Heart right ventricle (tissue), 16 donors: ENCODE measurements around the gene E2F8. TPM values are rescaled to one million over a fixed set of nuclear protein-coding genes. Genes with fewer than 3 reads are reported as not detected.

Experiments
- ATAC-seq, 8 donors: fragments of 200-7000 bp; cut with Tn5 transposase; one replicate each; pipeline ENCODE4 v1.9.1; 2020; ENCODE audit warnings: mild to moderate bottlenecking in 8 of 8, moderate library complexity in 8 of 8, moderate number of reproducible peaks in 1 of 8
- DNase-seq, 2 donors: peaks; one replicate each; pipeline ENCODE4 v3.0.0-alpha.2; 2020
- H3K27ac ChIP-seq, 10 donors: fragments of 200-600 bp; sonication (generic) in 2 of 10; one replicate each; pipeline versions ENCODE4 v1.5.0 to v1.8.0; 2020 to 2022; ENCODE audit warnings: mild to moderate bottlenecking in 3 of 10
- H3K27me3 ChIP-seq, 7 donors: fragments of 200-600 bp; one replicate each; pipeline ENCODE4 v1.8.0; 2021 to 2022; ENCODE audit warnings: mild to moderate bottlenecking in 2 of 7
- H3K36me3 ChIP-seq, 9 donors: fragments of 200-600 bp; sonication (generic) in 1 of 9; one replicate each; pipeline versions ENCODE4 v1.5.0 to v1.8.0; 2020 to 2022; ENCODE audit warnings: mild to moderate bottlenecking in 2 of 9
- H3K4me1 ChIP-seq, 9 donors: fragments of 200-600 bp; sonication (generic) in 1 of 9; one replicate each; pipeline versions ENCODE4 v1.5.0 to v1.8.0; 2020 to 2022; ENCODE audit warnings: mild to moderate bottlenecking in 4 of 9
- H3K4me3 ChIP-seq, 10 donors: fragments of 200-600 bp; sonication (generic) in 2 of 10; one replicate each; pipeline versions ENCODE4 v1.5.0 to v1.8.0; 2020 to 2022; ENCODE audit warnings: mild to moderate bottlenecking in 7 of 10, moderate library complexity in 2 of 10
- H3K9me3 ChIP-seq, 11 donors: fragments of 200-600 bp in 10 of 11; sonication (generic) in 2 of 11; one replicate each; pipeline versions ENCODE4 v1.5.0 to v1.8.0; 2013 to 2022; ENCODE audit warnings: mild to moderate bottlenecking in 2 of 11, control low read depth in 1 of 11, moderate library complexity in 1 of 11
- CTCF ChIP-seq, 9 donors: fragments of 200-600 bp; sonication (generic) in 2 of 9; IDR thresholded peaks; one replicate each; pipeline versions ENCODE4 v1.5.0 to v1.8.0; 2021 to 2022; ENCODE audit warnings: antibody characterized with exemption in 9 of 9, mild to moderate bottlenecking in 5 of 9, moderate library complexity in 1 of 9
- WGBS, 2 donors: extraction: QIAGEN DNeasy Blood & Tissue Kit; methylation state at CpG; one replicate each; pipeline ENCODE4 v1.1.7; 2013; ENCODE audit warnings: inconsistent platforms in 1 of 2; 5-methylcytosine and 5-hydroxymethylcytosine counted together
- intact Hi-C, 10 donors: fragments of 100-400 bp; cut with DNase I; formaldehyde crosslinking; loops; one replicate each; pipeline versions ENCODE4 v1.11.1 to v1.14.2; 2022
- polyA plus RNA-seq, 2 donors: library from polyadenylated mRNA; stranded (reverse); fragments of 200-250 nt; gene quantifications; one replicate each; pipeline ENCODE4 v1.2.3, GENCODE V29; 2013
- total RNA-seq, 10 donors: library from RNA; stranded (reverse); fragmentation: NEBNext Ultra II Directional in 3 of 10; extraction: Animal tissue kit (Norgen Biotek cat#: 25700) in 3 of 10; gene quantifications; one replicate each; pipeline versions ENCODE4 v1.2.1 to v1.2.4, GENCODE V29; 2021 to 2023
- donor health status: Arrhythmogenic right ventricular cardiomyopathy.
- donor health status: ischemic (EF 13 %, LVEDD 7.1; RV severe dilation, severe dysfunction).
- donor health status: healthy with polysubstance abuse.
- donor health status: DM: no; HTN: yes; CAD: no.
- donor health status: DM: no; HTN: no; CAD: no.
- donor health status: ischemic (EF 25% LVEDD 6.9; RV normal size, moderate dysfunction).
- donor health status: ischemic (EF 25% LVEDD 5.7; RV mildly dilated, moderate dysfunction).
- donor health status: healthy.
- donor health status: DM: yes; HTN: yes; CAD: no.
- donor health status: Ischemic cardiomyopathy.
- donor health status: ischemic (EF 35%, LVEDD 5.7; RV mildly dilated, moderate dysfunction).
- donor health status: nonischemic (EF 11% LVEDD 7.7; RV severe dilation, severe dysfunction).
- donor health status: DM: yes; HTN: yes; CAD: no.
- donor health status: PGD.
- donor health status: ischemic (EF 29% LVEDD 5.4; RV normal size, mild dysfunction).
- donor health status: nonischemic (EF 23%, LVEDD 6.1; RV moderate dilation, normal function).

The E2F8 gene
- total and polyA plus RNA-seq, 12 donors = 0.73 to 5.0 (median 3.5) TPM

GRCh38 chr11:19208959-19209546, 31.7 kb downstream of the E2F8 start:
- H3K27ac ChIP-seq = peak overlapping the region; percentile 38 to 93 (median 81)
- H3K36me3 ChIP-seq = no peaks in the 10 kb centered on the region
- ATAC-seq (peak in 7 of 8 donors; percentile 17 to 85 (median 80)), DNase-seq (no peak)
- no peaks in the 10 kb centered on the region for H3K27me3 ChIP-seq
- intact Hi-C loops = no loop called here
- peak overlapping the region in 2 of 10 donors; percentile 33 to 34 for H3K4me3 ChIP-seq
- H3K9me3 ChIP-seq = no peaks in the 10 kb centered on the region
- no peak for TF ChIP-seq CTCF (IDR thresholded peaks at IDR 0.05)
- peaks cover 0 to 23% (median 0%) of the 10 kb centered on the region in 9 donors for H3K4me1 ChIP-seq
- 23 to 41% methylated on average over 3 of the region's 3 CpGs for WGBS, 2 donors

GRCh38 chr11:19208181-19208580, 32.6 kb downstream of the E2F8 start:
- no peak overlapping the region for H3K4me3 ChIP-seq
- H3K9me3 ChIP-seq = peaks cover 0 to 4% (median 0%) of the 10 kb centered on the region in 11 donors
- H3K36me3 ChIP-seq = no peaks in the 10 kb centered on the region
- WGBS, 2 donors = 89 to 90% methylated on average over 2 of the region's 2 CpGs
- peak overlapping the region in 5 of 10 donors; percentile 68 to 93 (median 89) for H3K27ac ChIP-seq
- H3K27me3 ChIP-seq = no peaks in the 10 kb centered on the region
- intact Hi-C loops = no loop called here
- peaks cover 0 to 23% (median 0%) of the 10 kb centered on the region in 9 donors for H3K4me1 ChIP-seq
- ATAC-seq (no peak), DNase-seq (no peak)
- no peak for TF ChIP-seq CTCF (IDR thresholded peaks at IDR 0.05)

- ATAC-seq = no peak
Observed at GRCh38 chr11:19204836-19205235, 35.9 kb downstream of the E2F8 start.

More at GRCh38 chr11:19204836-19205235, 35.9 kb downstream of the E2F8 start:
- no peaks in the 10 kb centered on the region for H3K27me3 ChIP-seq
- H3K36me3 ChIP-seq = no peaks in the 10 kb centered on the region
- intact Hi-C loops = loop anchor here in 1 of 10 donors (5.0 kb wide), 2 partner anchors 32 to 153 kb away; no protein-coding TSS in a partner anchor
- H3K4me3 ChIP-seq = no peak overlapping the region
- TF ChIP-seq CTCF (IDR thresholded peaks at IDR 0.05) = no peak
- H3K9me3 ChIP-seq = peaks cover 0 to 5% (median 0%) of the 10 kb centered on the region in 11 donors
- no peak overlapping the region for H3K27ac ChIP-seq
- peaks cover 0 to 31% (median 0%) of the 10 kb centered on the region in 9 donors for H3K4me1 ChIP-seq
- no peak for DNase-seq
- WGBS, 2 donors = 93 to 94% methylated on average over 5 of the region's 5 CpGs
